HL-60 (cell line): ENCODE results near the gene CDK6.

Experiments
- DNase-seq, 2 experiments: peaks; one replicate each; pipeline ENCODE4 v3.0.0-alpha.2; 2010 to 2020; ENCODE audit warnings: low read depth in 1 of 2, low spot score in 1 of 2
- H3K27ac ChIP-seq: fragments of 250-450 bp; sonication (Bioruptor Pico); replicated peaks from 2 replicates; pipeline ENCODE4 v1.5.1; 2020; ENCODE audit warnings: mild to moderate bottlenecking, moderate library complexity
- H3K27me3 ChIP-seq: fragments of 250-450 bp; sonication (Bioruptor Pico); 2 replicates; pipeline ENCODE4 v1.5.1; 2021; ENCODE audit warnings: mild to moderate bottlenecking, moderate library complexity; ENCODE audit not compliant: insufficient read depth, poor library complexity, severe bottlenecking
- H3K4me3 ChIP-seq: replicated peaks from 2 replicates; pipeline ENCODE4 v1.5.1; 2011; ENCODE audit warnings: mild to moderate bottlenecking, control low read depth, low read length; ENCODE audit not compliant: insufficient read depth
- GABPA ChIP-seq: IDR thresholded peaks from 2 replicates; pipeline ENCODE4 v1.6.1; 2012; ENCODE audit warnings: low read depth
- POLR2AphosphoS5 ChIP-seq: IDR thresholded peaks from 2 replicates; pipeline ENCODE4 v1.6.1; 2012; ENCODE audit warnings: low read depth
- SPI1 ChIP-seq: IDR thresholded peaks from 2 replicates; pipeline ENCODE4 v1.6.1; 2012; ENCODE audit warnings: low read depth, mild to moderate bottlenecking, borderline replicate concordance
- TF ChIP-seq, protein P1 (sequence below): IDR thresholded peaks from 2 replicates; pipeline ENCODE4 v1.6.1; 2012; ENCODE audit warnings: low read depth; ENCODE audit not compliant: insufficient replicate concordance
- TF ChIP-seq, protein P2 (sequence below): IDR thresholded peaks from one replicate; pipeline ENCODE4 v1.5.1; 2011; ENCODE audit warnings: low read length, control low read depth, inconsistent platforms; ENCODE audit not compliant: insufficient read depth

The CDK6 gene

DNA sequence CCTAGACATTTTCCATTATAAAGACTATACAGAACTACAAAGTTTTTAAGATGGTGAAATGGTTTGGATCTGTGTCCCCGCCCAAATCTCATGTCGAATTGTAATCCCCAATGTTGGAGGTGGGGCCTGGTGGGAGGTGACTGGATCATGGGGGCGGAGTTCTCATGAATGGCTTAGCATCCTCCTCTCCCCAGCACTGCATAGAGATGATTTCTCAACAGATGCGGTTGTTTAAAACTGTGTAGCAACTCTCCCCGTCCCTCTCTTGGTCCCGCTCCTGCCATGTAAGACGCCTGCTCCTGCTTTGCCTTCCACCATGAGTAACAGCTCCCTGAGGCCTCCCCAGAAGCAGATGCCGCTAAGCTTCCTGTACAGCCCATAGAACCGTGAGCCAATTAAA, 247.8 kb downstream of the CDK6 start:
- H3K4me3 ChIP-seq: peak overlapping the region; percentile 88
- peak overlapping the region; percentile 93 for H3K27ac ChIP-seq
- TF ChIP-seq SPI1 (no peak), GABPA (0 out of 2 replicates have a peak, but pooled peaks have one; percentile 15), POLR2AphosphoS5 (peak; percentile 81)
- TF ChIP-seq, protein P1, sequence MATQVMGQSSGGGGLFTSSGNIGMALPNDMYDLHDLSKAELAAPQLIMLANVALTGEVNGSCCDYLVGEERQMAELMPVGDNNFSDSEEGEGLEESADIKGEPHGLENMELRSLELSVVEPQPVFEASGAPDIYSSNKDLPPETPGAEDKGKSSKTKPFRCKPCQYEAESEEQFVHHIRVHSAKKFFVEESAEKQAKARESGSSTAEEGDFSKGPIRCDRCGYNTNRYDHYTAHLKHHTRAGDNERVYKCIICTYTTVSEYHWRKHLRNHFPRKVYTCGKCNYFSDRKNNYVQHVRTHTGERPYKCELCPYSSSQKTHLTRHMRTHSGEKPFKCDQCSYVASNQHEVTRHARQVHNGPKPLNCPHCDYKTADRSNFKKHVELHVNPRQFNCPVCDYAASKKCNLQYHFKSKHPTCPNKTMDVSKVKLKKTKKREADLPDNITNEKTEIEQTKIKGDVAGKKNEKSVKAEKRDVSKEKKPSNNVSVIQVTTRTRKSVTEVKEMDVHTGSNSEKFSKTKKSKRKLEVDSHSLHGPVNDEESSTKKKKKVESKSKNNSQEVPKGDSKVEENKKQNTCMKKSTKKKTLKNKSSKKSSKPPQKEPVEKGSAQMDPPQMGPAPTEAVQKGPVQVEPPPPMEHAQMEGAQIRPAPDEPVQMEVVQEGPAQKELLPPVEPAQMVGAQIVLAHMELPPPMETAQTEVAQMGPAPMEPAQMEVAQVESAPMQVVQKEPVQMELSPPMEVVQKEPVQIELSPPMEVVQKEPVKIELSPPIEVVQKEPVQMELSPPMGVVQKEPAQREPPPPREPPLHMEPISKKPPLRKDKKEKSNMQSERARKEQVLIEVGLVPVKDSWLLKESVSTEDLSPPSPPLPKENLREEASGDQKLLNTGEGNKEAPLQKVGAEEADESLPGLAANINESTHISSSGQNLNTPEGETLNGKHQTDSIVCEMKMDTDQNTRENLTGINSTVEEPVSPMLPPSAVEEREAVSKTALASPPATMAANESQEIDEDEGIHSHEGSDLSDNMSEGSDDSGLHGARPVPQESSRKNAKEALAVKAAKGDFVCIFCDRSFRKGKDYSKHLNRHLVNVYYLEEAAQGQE: no peak
- TF ChIP-seq, protein P2, sequence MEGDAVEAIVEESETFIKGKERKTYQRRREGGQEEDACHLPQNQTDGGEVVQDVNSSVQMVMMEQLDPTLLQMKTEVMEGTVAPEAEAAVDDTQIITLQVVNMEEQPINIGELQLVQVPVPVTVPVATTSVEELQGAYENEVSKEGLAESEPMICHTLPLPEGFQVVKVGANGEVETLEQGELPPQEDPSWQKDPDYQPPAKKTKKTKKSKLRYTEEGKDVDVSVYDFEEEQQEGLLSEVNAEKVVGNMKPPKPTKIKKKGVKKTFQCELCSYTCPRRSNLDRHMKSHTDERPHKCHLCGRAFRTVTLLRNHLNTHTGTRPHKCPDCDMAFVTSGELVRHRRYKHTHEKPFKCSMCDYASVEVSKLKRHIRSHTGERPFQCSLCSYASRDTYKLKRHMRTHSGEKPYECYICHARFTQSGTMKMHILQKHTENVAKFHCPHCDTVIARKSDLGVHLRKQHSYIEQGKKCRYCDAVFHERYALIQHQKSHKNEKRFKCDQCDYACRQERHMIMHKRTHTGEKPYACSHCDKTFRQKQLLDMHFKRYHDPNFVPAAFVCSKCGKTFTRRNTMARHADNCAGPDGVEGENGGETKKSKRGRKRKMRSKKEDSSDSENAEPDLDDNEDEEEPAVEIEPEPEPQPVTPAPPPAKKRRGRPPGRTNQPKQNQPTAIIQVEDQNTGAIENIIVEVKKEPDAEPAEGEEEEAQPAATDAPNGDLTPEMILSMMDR: no peak
- no peaks in the 10 kb centered on the region for H3K27me3 ChIP-seq
- peak; percentile 72 to 90 for DNase-seq

DNA sequence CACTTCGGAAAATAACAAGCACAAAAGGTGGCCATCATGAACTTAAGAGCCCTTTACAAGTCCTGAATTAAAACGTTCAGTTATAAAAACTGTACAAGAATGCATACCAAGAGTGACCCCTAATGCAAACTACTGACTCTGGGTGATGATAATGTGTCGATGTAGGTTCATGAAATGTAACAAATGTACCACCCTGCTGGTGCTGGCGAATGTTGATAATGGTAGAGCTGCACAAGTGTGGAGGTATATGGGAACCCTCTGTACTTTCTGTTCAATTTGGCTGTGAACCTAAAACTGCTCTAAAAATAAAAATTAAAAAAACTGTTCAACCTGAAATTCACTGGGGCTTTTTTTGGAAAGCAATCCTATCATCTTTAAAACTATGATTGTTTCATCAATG, 249.5 kb downstream of the CDK6 start:
- DNase-seq: no peak
- H3K27me3 ChIP-seq: no peaks in the 10 kb centered on the region
- TF ChIP-seq POLR2AphosphoS5 (no peak), SPI1 (no peak), GABPA (no peak)
- TF ChIP-seq, protein P1: no peak
- TF ChIP-seq, protein P2: no peak
- H3K27ac ChIP-seq: no peak overlapping the region
- H3K4me3 ChIP-seq: no peak overlapping the region

DNA sequence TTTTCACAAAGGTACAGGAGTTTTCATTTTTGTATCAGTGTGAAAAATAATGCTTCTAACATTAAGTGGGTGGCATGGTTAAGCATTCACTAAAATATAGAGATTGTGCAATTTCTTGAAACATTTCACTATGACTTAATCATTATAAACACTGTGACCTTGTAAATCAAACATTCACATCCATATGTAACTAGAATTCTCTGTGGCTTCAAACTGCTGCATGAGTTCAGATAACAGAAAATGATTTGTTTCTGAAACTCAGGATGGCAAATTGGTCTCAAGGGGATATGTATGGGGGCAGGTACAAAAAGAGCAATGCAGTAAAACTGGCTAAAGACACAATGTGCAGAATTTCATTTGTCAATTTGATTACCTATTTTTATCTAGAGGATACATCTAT, 250.0 kb downstream of the CDK6 start:
- Histone ChIP-seq H3K27ac (no peak overlapping the region), H3K4me3 (no peak overlapping the region), H3K27me3 (no peaks in the 10 kb centered on the region)
- no peak for DNase-seq
- no peak for TF ChIP-seq SPI1
- TF ChIP-seq GABPA: no peak
- TF ChIP-seq, protein P1: no peak
- TF ChIP-seq, protein P2: no peak
- no peak for TF ChIP-seq POLR2AphosphoS5
